ENCODE measurements around the gene CCT6A. TPM values are rescaled to one million over a fixed set of nuclear protein-coding genes. Genes with fewer than 3 reads are reported as not detected.

CCT6A gene
- total and polyA plus RNA-seq, 9 of the 15 experiments (the other 6 are each of a cell fraction or from before 2014, with no cell fraction given), result 244 to 708 (median 387) TPM

GRCh38 chr7:56040730-56041129 is 10.8 kb upstream of the CCT6A start:
- Histone ChIP-seq H3K9me3 (replicated peaks; ENCODE audit: control insufficient read depth, insufficient read depth, low read depth, low read length) (no peaks in the 10 kb centered on the region), H3K4me1 (replicated peaks in 1 of 2; ENCODE audit: control insufficient read depth in 2 of 2, insufficient read depth in 2 of 2, low read length in 2 of 2) (no peaks in the 10 kb centered on the region; a peak in 1 of 5 replicates), H3K4me3 (no peak overlapping the region), H3K79me2 (ENCODE audit: control insufficient read depth, insufficient read depth, low read length) (no peaks in the 10 kb centered on the region), H3K4me2 (ENCODE audit: insufficient read depth, low read length) (no peak overlapping the region), H3K9me1 (ENCODE audit: control insufficient read depth, insufficient read depth, low read length) (no peaks in the 10 kb centered on the region), H3K9ac (ENCODE audit: insufficient read depth in 1 of 2, low read depth in 2 of 2, low read length in 2 of 2) (no peak overlapping the region), H3K27ac (ENCODE audit: extremely low read depth, low read depth, low read length) (no peak overlapping the region), H3K36me3 (ENCODE audit: control insufficient read depth, insufficient read depth, low read length) (peaks cover 11% of the 10 kb centered on the region; the same call in 1 of the 3 replicates), H3K27me3 (ENCODE audit: control insufficient read depth in 2 of 2, insufficient read depth in 2 of 2, low read length in 2 of 2) (no peaks in the 10 kb centered on the region), H2AFZ (ENCODE audit: low read depth, low read length) (no peak overlapping the region), H4K20me1 (replicated peaks; ENCODE audit: control insufficient read depth, insufficient read depth, low read length) (no peaks in the 10 kb centered on the region)
- ChIA-PET CTCF (ENCODE audit: low intra/inter-chr PET ratio) (no interaction called here), POLR2A (interaction anchor here (1.6 kb wide), 1 partner anchor 11 kb away, joined by 6 read pairs; the partner anchor contains the start of genes CCT6A and PSPH)
- in situ Hi-C loops (cut with MboI), result no loop called here
- DNase-seq (ENCODE audit: extremely low read depth in 1 of 4, low spot score in 3 of 4) (no peak), FAIRE-seq (no peak), ATAC-seq (no peak)
- intact Hi-C loops (cut with micrococcal nuclease), result no loop called here
- WGBS (ENCODE audit: insufficient coverage, low coverage, missing lambda C conversion rate), result 82% methylated on average over 3 of the region's 3 CpGs
- BruUV-seq (replicated peaks), result no TSS peak
- TF ChIP-seq, protein P1, sequence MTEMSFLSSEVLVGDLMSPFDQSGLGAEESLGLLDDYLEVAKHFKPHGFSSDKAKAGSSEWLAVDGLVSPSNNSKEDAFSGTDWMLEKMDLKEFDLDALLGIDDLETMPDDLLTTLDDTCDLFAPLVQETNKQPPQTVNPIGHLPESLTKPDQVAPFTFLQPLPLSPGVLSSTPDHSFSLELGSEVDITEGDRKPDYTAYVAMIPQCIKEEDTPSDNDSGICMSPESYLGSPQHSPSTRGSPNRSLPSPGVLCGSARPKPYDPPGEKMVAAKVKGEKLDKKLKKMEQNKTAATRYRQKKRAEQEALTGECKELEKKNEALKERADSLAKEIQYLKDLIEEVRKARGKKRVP (CRISPR knock-in tag; IDR thresholded peaks at IDR 0.05), result no peak
- TF ChIP-seq GABPB2 (CRISPR knock-in tag; conservative IDR thresholded peaks at IDR 0.05), result no peak
- no peak for TF ChIP-seq MAZ (CRISPR knock-in tag; conservative IDR thresholded peaks at IDR 0.05 in 1 of 2, IDR thresholded peaks at IDR 0.05 in 1 of 2)
- no peak for TF ChIP-seq MIER1 (IDR thresholded peaks at IDR 0.05; ENCODE audit: low read depth)
- TF ChIP-seq, protein P2, sequence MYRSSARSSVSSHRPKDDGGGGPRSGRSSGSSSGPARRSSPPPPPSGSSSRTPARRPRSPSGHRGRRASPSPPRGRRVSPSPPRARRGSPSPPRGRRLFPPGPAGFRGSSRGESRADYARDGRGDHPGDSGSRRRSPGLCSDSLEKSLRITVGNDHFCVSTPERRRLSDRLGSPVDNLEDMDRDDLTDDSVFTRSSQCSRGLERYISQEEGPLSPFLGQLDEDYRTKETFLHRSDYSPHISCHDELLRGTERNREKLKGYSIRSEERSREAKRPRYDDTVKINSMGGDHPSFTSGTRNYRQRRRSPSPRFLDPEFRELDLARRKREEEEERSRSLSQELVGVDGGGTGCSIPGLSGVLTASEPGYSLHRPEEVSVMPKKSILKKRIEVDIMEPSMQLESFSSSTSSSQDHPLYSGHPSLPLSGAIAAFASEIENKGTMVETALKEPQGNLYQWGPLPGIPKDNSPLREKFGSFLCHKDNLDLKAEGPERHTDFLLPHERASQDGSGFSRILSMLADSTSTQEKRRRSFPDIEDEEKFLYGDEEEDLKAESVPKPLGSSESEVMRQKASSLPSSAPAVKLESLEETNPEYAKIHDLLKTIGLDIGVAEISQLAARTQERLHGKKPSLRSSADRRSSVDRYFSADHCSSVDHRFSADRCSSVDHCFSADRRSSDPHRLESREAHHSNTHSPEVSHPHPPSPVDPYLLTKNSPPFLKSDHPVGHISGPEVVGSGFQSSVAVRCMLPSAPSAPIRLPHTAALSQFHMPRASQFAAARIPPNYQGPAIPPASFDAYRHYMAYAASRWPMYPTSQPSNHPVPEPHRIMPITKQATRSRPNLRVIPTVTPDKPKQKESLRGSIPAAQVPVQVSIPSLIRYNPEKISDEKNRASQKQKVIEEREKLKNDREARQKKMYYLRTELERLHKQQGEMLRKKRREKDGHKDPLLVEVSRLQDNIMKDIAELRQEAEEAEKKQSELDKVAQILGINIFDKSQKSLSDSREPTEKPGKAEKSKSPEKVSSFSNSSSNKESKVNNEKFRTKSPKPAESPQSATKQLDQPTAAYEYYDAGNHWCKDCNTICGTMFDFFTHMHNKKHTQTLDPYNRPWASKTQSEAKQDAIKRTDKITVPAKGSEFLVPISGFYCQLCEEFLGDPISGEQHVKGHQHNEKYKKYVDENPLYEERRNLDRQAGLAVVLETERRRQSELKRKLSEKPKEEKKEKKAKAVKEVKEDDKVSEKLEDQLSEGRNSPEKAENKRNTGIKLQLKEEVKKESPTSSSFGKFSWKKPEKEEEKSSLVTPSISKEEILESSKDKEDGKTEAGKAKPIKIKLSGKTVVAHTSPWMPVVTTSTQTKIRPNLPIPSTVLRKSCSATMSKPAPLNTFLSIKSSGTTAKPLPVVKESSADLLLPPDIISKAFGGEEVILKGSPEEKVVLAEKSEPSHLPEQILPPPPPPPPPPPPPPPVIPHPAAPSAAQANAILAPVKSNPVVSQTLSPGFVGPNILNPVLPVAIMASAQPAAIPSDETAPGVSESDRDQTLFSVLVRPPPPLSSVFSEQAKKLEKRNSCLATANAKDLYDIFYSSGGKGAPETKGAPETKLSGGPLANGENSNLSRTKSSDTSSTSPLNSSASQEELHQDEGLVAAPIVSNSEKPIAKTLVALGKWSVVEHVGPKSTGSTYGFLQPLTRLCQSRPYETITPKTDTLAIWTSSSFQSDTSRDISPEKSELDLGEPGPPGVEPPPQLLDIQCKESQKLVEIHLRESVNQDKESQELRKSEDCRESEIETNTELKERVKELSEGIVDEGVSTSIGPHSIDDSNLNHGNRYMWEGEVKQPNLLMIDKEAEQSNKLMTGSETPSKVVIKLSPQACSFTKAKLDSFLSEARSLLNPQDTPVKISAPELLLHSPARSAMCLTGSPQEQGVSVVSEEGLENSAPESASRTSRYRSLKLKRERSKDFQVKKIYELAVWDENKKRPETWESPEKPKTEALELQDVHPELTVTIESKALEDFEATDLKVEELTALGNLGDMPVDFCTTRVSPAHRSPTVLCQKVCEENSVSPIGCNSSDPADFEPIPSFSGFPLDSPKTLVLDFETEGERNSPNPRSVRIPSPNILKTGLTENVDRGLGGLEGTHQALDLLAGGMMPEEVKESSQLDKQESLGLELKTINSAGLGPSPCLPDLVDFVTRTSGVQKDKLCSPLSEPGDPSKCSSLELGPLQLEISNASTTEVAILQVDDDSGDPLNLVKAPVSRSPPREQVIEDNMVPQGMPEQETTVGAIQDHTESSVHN (IDR thresholded peaks at IDR 0.05; ENCODE audit: borderline replicate concordance in 1 of 2, low read depth in 1 of 2), result no peak
- no peak for TF ChIP-seq ZNF165 (CRISPR knock-in tag; IDR thresholded peaks at IDR 0.05; ENCODE audit: borderline replicate concordance)
- no peak for TF ChIP-seq ZNF408 (CRISPR knock-in tag; IDR thresholded peaks at IDR 0.05; ENCODE audit: low read depth)
- TF ChIP-seq FOXP4 (CRISPR knock-in tag; IDR thresholded peaks at IDR 0.05; ENCODE audit: borderline replicate concordance), result no peak
- no peak for TF ChIP-seq ZNF197 (CRISPR knock-in tag; IDR thresholded peaks at IDR 0.05; ENCODE audit: low read depth)
- TF ChIP-seq HMGN3 (IDR thresholded peaks at IDR 0.05; ENCODE audit: borderline replicate concordance, extremely low read depth, insufficient read length, low read depth, low read length), result no peak
- no peak for TF ChIP-seq ATF7 (IDR thresholded peaks at IDR 0.05)
